ENCODE results near the gene OLFM1. TPM values are rescaled to one million over a fixed set of nuclear protein-coding genes. Genes with fewer than 3 reads are reported as not detected.

Gene OLFM1
- total and polyA plus RNA-seq, 7 donors, result 4.8 to 23.1 (median 11.2) TPM

- H3K4me1 ChIP-seq, result no peaks in the 10 kb centered on the region
- no peak overlapping the region for H3K27ac ChIP-seq
- WGBS, 3 donors, result 66 to 75% (median 68%) methylated on average over 25 of the region's 25 CpGs
- no peak for TF ChIP-seq CTCF (IDR thresholded peaks at IDR 0.05)
- intact Hi-C loops (cut with DNase I), result no loop called here
- no peak for ATAC-seq
- H3K27me3 ChIP-seq (ENCODE audit: insufficient read depth in 3 of 3, low read length in 2 of 3), result peaks cover 0 to 78% (median 5%) of the 10 kb centered on the region in 3 donors
- DNase-seq, result no peak
- no peaks in the 10 kb centered on the region for H3K9me3 ChIP-seq
- no peaks in the 10 kb centered on the region for H3K36me3 ChIP-seq (ENCODE audit: insufficient read depth in 1 of 2, low read depth in 1 of 2)
- H3K4me3 ChIP-seq, result no peak overlapping the region
These were observed 78.5 kb downstream of the OLFM1 start for GRCh38 chr9:135165756-135166519.

GRCh38 chr9:135166565-135166964 is 79.1 kb downstream of the OLFM1 start:
- Histone ChIP-seq H3K4me1 (no peaks in the 10 kb centered on the region), H3K27me3 (ENCODE audit: insufficient read depth in 3 of 3, low read length in 2 of 3) (peaks cover 0 to 79% (median 5%) of the 10 kb centered on the region in 3 donors), H3K4me3 (no peak overlapping the region), H3K27ac (no peak overlapping the region), H3K9me3 (no peaks in the 10 kb centered on the region), H3K36me3 (ENCODE audit: insufficient read depth in 1 of 2, low read depth in 1 of 2) (no peaks in the 10 kb centered on the region)
- ATAC-seq (no peak), DNase-seq (no peak)
- intact Hi-C loops (cut with DNase I), result no loop called here
- no peak for TF ChIP-seq CTCF (IDR thresholded peaks at IDR 0.05)
- 55 to 63% (median 56%) methylated on average over 14 of the region's 14 CpGs for WGBS, 3 donors

GRCh38 chr9:135167356-135167755 is 79.9 kb downstream of the OLFM1 start:
- ATAC-seq (no peak), DNase-seq (no peak)
- H3K27me3 ChIP-seq (ENCODE audit: insufficient read depth in 3 of 3, low read length in 2 of 3), result peaks cover 0 to 78% (median 5%) of the 10 kb centered on the region in 3 donors
- intact Hi-C loops (cut with DNase I), result no loop called here
- no peak overlapping the region for H3K4me3 ChIP-seq
- H3K27ac ChIP-seq, result no peak overlapping the region
- TF ChIP-seq CTCF (IDR thresholded peaks at IDR 0.05), result no peak
- no peaks in the 10 kb centered on the region for H3K9me3 ChIP-seq
- no peaks in the 10 kb centered on the region for H3K4me1 ChIP-seq
- WGBS, 3 donors, result 42 to 58% (median 47%) methylated on average over 12 of the region's 12 CpGs
- no peaks in the 10 kb centered on the region for H3K36me3 ChIP-seq (ENCODE audit: insufficient read depth in 1 of 2, low read depth in 1 of 2)

- Histone ChIP-seq H3K9me3 (no peaks in the 10 kb centered on the region), H3K27ac (no peak overlapping the region), H3K36me3 (ENCODE audit: insufficient read depth in 1 of 2, low read depth in 1 of 2) (no peaks in the 10 kb centered on the region), H3K27me3 (ENCODE audit: insufficient read depth in 3 of 3, low read length in 2 of 3) (peaks cover 0 to 76% (median 5%) of the 10 kb centered on the region in 3 donors), H3K4me1 (no peaks in the 10 kb centered on the region), H3K4me3 (no peak overlapping the region)
- intact Hi-C loops (cut with DNase I), result no loop called here
- no peak for ATAC-seq
- 51 to 62% (median 55%) methylated on average over 23 of the region's 23 CpGs for WGBS, 3 donors
- DNase-seq, result no peak
- TF ChIP-seq CTCF (IDR thresholded peaks at IDR 0.05), result no peak
These were observed 80.6 kb downstream of the OLFM1 start for GRCh38 chr9:135167849-135168655.

Measured in psoas muscle (tissue), 8 donors.